BJ (cell line): Measurements from ENCODE around the gene SIGLEC1. TPM values are rescaled to one million over a fixed set of nuclear protein-coding genes. Genes with fewer than 3 reads are reported as not detected.

Experiments
- CTCF ChIA-PET: fragments of 350-600 bp; formaldehyde crosslinking; extraction: SDS; loops from one replicate; lab custom pipeline; 2021; ENCODE audit warnings: antibody characterized with exemption, inconsistent platforms; lab: Yijun Ruan, JAX
- POLR2A ChIA-PET: fragments of 300-600 bp; sonication (Branson Sonifier 250); formaldehyde crosslinking; extraction: SDS; loops from one replicate; lab custom pipeline; 2021; ENCODE audit warnings: antibody characterized with exemption; lab: Charles Lee
- DNase-seq: peaks from one replicate; pipeline ENCODE4 v3.0.0-alpha.2; 2011; ENCODE audit warnings: low read depth
- H3K27me3 ChIP-seq: 2 replicates; pipeline ENCODE4 v1.6.0; 2011; ENCODE audit warnings: low read length; ENCODE audit not compliant: control insufficient read depth, insufficient read depth
- H3K36me3 ChIP-seq: 2 replicates; pipeline ENCODE4 v1.5.1; 2011; ENCODE audit warnings: low read length; ENCODE audit not compliant: control insufficient read depth, insufficient read depth
- H3K4me3 ChIP-seq: 2 replicates; pipeline ENCODE4 v1.5.1; 2011; ENCODE audit warnings: low read depth, mild to moderate bottlenecking, control low read depth, low read length
- CTCF ChIP-seq: IDR thresholded peaks from 2 replicates; pipeline ENCODE4 v1.5.1; 2011; ENCODE audit warnings: low read depth, mild to moderate bottlenecking, control low read depth, inconsistent platforms, low read length, moderate library complexity; ENCODE audit not compliant: insufficient read depth
- polyA plus RNA-seq: library from polyadenylated mRNA; depleted of rRNA; stranded (reverse); fragments of >200 nt; gene quantifications from 2 replicates; pipeline ENCODE4 v1.2.3, GENCODE V29; 2011

Gene SIGLEC1
- polyA plus RNA-seq, 1 experiment, result not detected

- Histone ChIP-seq H3K27me3 (no peaks in the 10 kb centered on the region), H3K36me3 (peaks cover 33% of the 10 kb centered on the region), H3K4me3 (no peak overlapping the region)
- ChIA-PET CTCF (interaction anchor here (0.7 to 15.3 kb wide), 21 partner anchors 9 to 394 kb away, joined by 3 to 331 read pairs (median 7); partner anchors contain the start of genes CENPB, SIGLEC1 and SPEF1), POLR2A (interaction anchor here (0.6 to 1.8 kb wide), 3 partner anchors 9 to 129 kb away, joined by 3 to 8 read pairs (median 5); no protein-coding TSS in a partner anchor)
- TF ChIP-seq CTCF, result no peak
- DNase-seq, result no peak
Measured at GRCh38 chr20:3678198-3678597, 34.2 kb downstream of the SIGLEC1 start.

GRCh38 chr20:3677733-3678132 is 34.7 kb downstream of the SIGLEC1 start:
- H3K36me3 ChIP-seq, result peaks cover 35% of the 10 kb centered on the region
- no peak for DNase-seq
- H3K27me3 ChIP-seq, result no peaks in the 10 kb centered on the region
- TF ChIP-seq CTCF, result no peak
- CTCF ChIA-PET, result interaction anchor here (0.7 to 15.3 kb wide), 24 partner anchors 9 to 394 kb away, joined by 3 to 331 read pairs (median 6); partner anchors contain the start of genes CENPB, SIGLEC1 and SPEF1
- no peak overlapping the region for H3K4me3 ChIP-seq
- POLR2A ChIA-PET, result interaction anchor here (0.5 to 1.8 kb wide), 4 partner anchors 10 to 129 kb away, joined by 3 to 8 read pairs (median 4); no protein-coding TSS in a partner anchor

- H3K4me3 ChIP-seq, result no peak overlapping the region
- POLR2A ChIA-PET, result interaction anchor here (0.7 kb wide), 1 partner anchor 41 kb away, joined by 5 read pairs; no protein-coding TSS in a partner anchor
- no peak for DNase-seq
- no peaks in the 10 kb centered on the region for H3K27me3 ChIP-seq
- peaks cover 59% of the 10 kb centered on the region for H3K36me3 ChIP-seq
- CTCF ChIA-PET, result interaction anchor here (0.9 to 15.3 kb wide), 10 partner anchors 8 to 112 kb away, joined by 3 to 331 read pairs (median 16); partner anchors contain the start of genes CENPB, SIGLEC1 and SPEF1
- TF ChIP-seq CTCF, result no peak
Measured at GRCh38 chr20:3674995-3675900, 37.2 kb downstream of the SIGLEC1 start.

- ChIA-PET POLR2A (interaction anchor here (0.7 kb wide), 1 partner anchor 42 kb away, joined by 5 read pairs; no protein-coding TSS in a partner anchor), CTCF (interaction anchor here (0.8 to 15.3 kb wide), 7 partner anchors 10 to 111 kb away, joined by 3 to 331 read pairs (median 4); partner anchors contain the start of genes ADISSP and SIGLEC1)
- Histone ChIP-seq H3K4me3 (no peak overlapping the region), H3K36me3 (peaks cover 60% of the 10 kb centered on the region), H3K27me3 (no peaks in the 10 kb centered on the region)
- DNase-seq, result no peak
- no peak for TF ChIP-seq CTCF
Measured at GRCh38 chr20:3674447-3674846, 38.0 kb downstream of the SIGLEC1 start.
